GM21515 (cell line): Measurements from ENCODE around the gene RPS25.
"Not testable (repeated sequence)": the region's sequence is repeated elsewhere in the genome, so short reads cannot be mapped to it uniquely, and the experiment has no call there.

Source experiments
- ATAC-seq: cut with Tn5 transposase; IDR thresholded peaks from one replicate; pipeline ENCODE4 v1.9.1; 2021; ENCODE audit not compliant: unreplicated experiment

The RPS25 gene

GRCh38 chr11:119041821-119042514 lies 23.8 kb upstream of the RPS25 start:
- no peak for ATAC-seq

GRCh38 chr11:119039471-119039870 lies 21.3 kb upstream of the RPS25 start:
- ATAC-seq = not testable (repeated sequence)

GRCh38 chr11:119038884-119039283 lies 20.7 kb upstream of the RPS25 start:
- ATAC-seq = no peak

- no peak for ATAC-seq
Observed at GRCh38 chr11:119034813-119035212, 16.7 kb upstream of the RPS25 start.

- ATAC-seq = not testable (repeated sequence)
Observed at GRCh38 chr11:119033421-119033820, 15.3 kb upstream of the RPS25 start.

GRCh38 chr11:119031912-119032280 lies 13.8 kb upstream of the RPS25 start:
- ATAC-seq = no peak

GRCh38 chr11:119030329-119031047 lies 12.3 kb upstream of the RPS25 start, which contains the start of gene SLC37A4:
Gene SLC37A4 (minus strand): TSS chr11:119030877.
- peak; percentile 75 for ATAC-seq

- ATAC-seq = peak; percentile 13
Observed at GRCh38 chr11:119030029-119030328, 11.8 kb upstream of the RPS25 start.

- ATAC-seq = peak; percentile 16
Observed at GRCh38 chr11:119029340-119030028, 11.3 kb upstream of the RPS25 start.

- ATAC-seq = no peak
Observed at GRCh38 chr11:119029069-119029339, 10.9 kb upstream of the RPS25 start.

- no peak for ATAC-seq
Observed at GRCh38 chr11:119028346-119029068, 10.4 kb upstream of the RPS25 start.

- ATAC-seq = no peak
Observed at GRCh38 chr11:119027561-119028345, 9.6 kb upstream of the RPS25 start.

GRCh38 chr11:119026970-119027369 lies 8.8 kb upstream of the RPS25 start:
- no peak for ATAC-seq

- ATAC-seq = no peak
Observed at GRCh38 chr11:119025978-119026766, 8.0 kb upstream of the RPS25 start.

- no peak for ATAC-seq
Observed at GRCh38 chr11:119025541-119025940, 7.4 kb upstream of the RPS25 start.

GRCh38 chr11:119025099-119025473 lies 6.9 kb upstream of the RPS25 start:
- ATAC-seq = no peak

- ATAC-seq = no peak
Observed at GRCh38 chr11:119024430-119025098, 6.4 kb upstream of the RPS25 start.

GRCh38 chr11:119023741-119024140 lies 5.6 kb upstream of the RPS25 start:
- no peak for ATAC-seq

GRCh38 chr11:119021631-119022030 lies 3.5 kb upstream of the RPS25 start:
- ATAC-seq = no peak

GRCh38 chr11:119019996-119020395 lies 1.9 kb upstream of the RPS25 start:
- ATAC-seq = no peak
